Measurements from ENCODE around the gene COX7A1.

GRCh38 chr19:36153126-36153525, 879 bp upstream of the COX7A1 start:
- no peak for TF ChIP-seq CTCF (IDR thresholded peaks at IDR 0.05)
- no peak for TF ChIP-seq POLR2A (IDR thresholded peaks at IDR 0.05)
- TF ChIP-seq POLR2AphosphoS5 (IDR thresholded peaks at IDR 0.05): no peak
